LNCaP clone FGC (cell line): Measurements from ENCODE around the gene MCFD2.

ENCODE experiments used
- DNase-seq: peaks from one replicate; pipeline ENCODE4 v3.0.0-alpha.2; 2011; ENCODE audit warnings: low read depth
- H3K4me3 ChIP-seq: 2 replicates; pipeline ENCODE4 v1.5.1; 2011; ENCODE audit warnings: mild to moderate bottlenecking, low read depth, low read length, control low read depth
- CTCF ChIP-seq: IDR thresholded peaks from 2 replicates; pipeline ENCODE4 v1.5.1; 2012; ENCODE audit warnings: mild to moderate bottlenecking; ENCODE audit not compliant: control insufficient read depth, insufficient read depth; ENCODE audit errors: extremely low read depth

Gene MCFD2

GRCh38 chr2:46865181-46865970, 50.2 kb downstream of the MCFD2 start:
- TF ChIP-seq CTCF, result no peak
- no peak for DNase-seq
- H3K4me3 ChIP-seq, result no peak overlapping the region

- TF ChIP-seq CTCF, result no peak
Measured at GRCh38 chr2:46863882-46864281, 51.7 kb downstream of the MCFD2 start.

GRCh38 chr2:46862514-46862913, 53.1 kb downstream of the MCFD2 start:
- DNase-seq, result no peak

More at GRCh38 chr2:46863882-46864281, 51.7 kb downstream of the MCFD2 start:
- no peak for DNase-seq
- no peak overlapping the region for H3K4me3 ChIP-seq

GRCh38 chr2:46861916-46862315, 53.7 kb downstream of the MCFD2 start:
- no peak overlapping the region for H3K4me3 ChIP-seq
- no peak for TF ChIP-seq CTCF
- no peak for DNase-seq

More at GRCh38 chr2:46862514-46862913, 53.1 kb downstream of the MCFD2 start:
- no peak overlapping the region for H3K4me3 ChIP-seq
- no peak for TF ChIP-seq CTCF

GRCh38 chr2:46859482-46859881, 56.1 kb downstream of the MCFD2 start:
- no peak for DNase-seq
- H3K4me3 ChIP-seq, result no peak overlapping the region
- TF ChIP-seq CTCF, result no peak

GRCh38 chr2:46858702-46859090, 56.9 kb downstream of the MCFD2 start:
- no peak for TF ChIP-seq CTCF
- DNase-seq, result no peak
- H3K4me3 ChIP-seq, result no peak overlapping the region

GRCh38 chr2:46857871-46858701, 57.5 kb downstream of the MCFD2 start:
- H3K4me3 ChIP-seq, result no peak overlapping the region
- no peak for DNase-seq
- no peak for TF ChIP-seq CTCF
